ENCODE results near the gene HSPB9. TPM values are rescaled to one million over a fixed set of nuclear protein-coding genes. Genes with fewer than 3 reads are reported as not detected.

The HSPB9 gene
- total and polyA plus RNA-seq, 2 of the 8 experiments (the other 6 are each of a cell fraction or from before 2014, with no cell fraction given): 0.27 to 0.30 TPM

DNA sequence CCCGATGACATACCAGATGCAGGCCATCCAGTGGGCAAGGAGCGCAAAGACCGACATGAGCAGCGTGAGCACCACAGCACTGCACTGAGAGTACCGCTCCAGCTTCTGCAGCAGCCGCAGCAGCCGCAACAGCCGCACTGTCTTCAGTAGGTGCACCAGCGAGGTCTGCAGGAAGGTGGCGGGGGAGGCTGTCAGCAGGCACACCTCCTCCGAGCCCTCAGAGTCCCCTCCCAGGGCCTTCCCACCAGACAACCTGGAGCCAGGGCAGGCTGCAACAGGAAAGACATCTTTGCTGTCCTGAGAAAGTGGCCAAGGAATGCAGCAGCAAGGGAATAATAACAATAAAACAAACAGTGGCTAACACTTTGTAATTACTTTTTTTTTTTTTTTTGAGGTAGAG lies 49.2 kb downstream of the HSPB9 start:
- 87% methylated on average over 11 of the region's 11 CpGs; no CpG with 5 or more reads in 1 of the 2 experiments for WGBS, 2 experiments (ENCODE audit: extremely low coverage in 1 of 2, insufficient coverage in 1 of 2, insufficient read length in 1 of 2, insufficient replicate concordance in 2 of 2, low coverage in 1 of 2, low lambda C conversion rate in 2 of 2, missing lambda C conversion rate in 1 of 2)
- no peaks in the 10 kb centered on the region for H3K4me1 ChIP-seq (replicated peaks in 1 of 4; ENCODE audit: control insufficient read depth in 3 of 4, insufficient read depth in 4 of 4, low read length in 3 of 4)
- H3K4ac ChIP-seq (replicated peaks; ENCODE audit: insufficient read length, low read depth, low read length): no peak overlapping the region
- no peaks in the 10 kb centered on the region for H3K27me3 ChIP-seq (replicated peaks in 1 of 4; ENCODE audit: control insufficient read depth in 3 of 4, extremely low read depth in 1 of 4, insufficient read depth in 3 of 4, low read length in 3 of 4)
- H2AK5ac ChIP-seq (ENCODE audit: low read depth, low read length): no peak overlapping the region
- H3K9ac ChIP-seq (replicated peaks in 1 of 4; ENCODE audit: extremely low read depth in 1 of 4, low read depth in 3 of 4, low read length in 3 of 4): no peak overlapping the region
- H3K79me1 ChIP-seq (ENCODE audit: low read depth, low read length): no peaks in the 10 kb centered on the region
- no peak overlapping the region for H2AFZ ChIP-seq (ENCODE audit: low read length)
- DNase-seq (ENCODE audit: low read depth in 1 of 2, low spot score in 2 of 2): no peak
- no peak overlapping the region for H2BK15ac ChIP-seq (ENCODE audit: low read length)
- H4K91ac ChIP-seq (replicated peaks; ENCODE audit: insufficient read length, low read length): no peak overlapping the region
- POLR2A ChIA-PET (ENCODE audit: partially characterized antibody): interaction anchor here (0.6 to 1.5 kb wide), 4 partner anchors 8 to 398 kb away, joined by 3 to 8 read pairs (median 4); no protein-coding TSS in a partner anchor
- no peak overlapping the region for H3K56ac ChIP-seq (replicated peaks; ENCODE audit: insufficient read length, low read depth, low read length)
- no peak overlapping the region for H3K27ac ChIP-seq (ENCODE audit: low read depth, low read length)
- H3K79me2 ChIP-seq (ENCODE audit: control insufficient read depth in 1 of 2, insufficient read depth in 2 of 2, low read length in 2 of 2): no peaks in the 10 kb centered on the region
- H3K4me3 ChIP-seq (ENCODE audit: extremely low read depth in 1 of 4, insufficient read depth in 2 of 4, low read depth in 3 of 4, low read length in 4 of 4): no peak overlapping the region
- no peak overlapping the region for H3K4me2 ChIP-seq (ENCODE audit: insufficient read depth in 1 of 2, low read depth in 2 of 2, low read length in 2 of 2)
- H2BK5ac ChIP-seq (ENCODE audit: low read depth, low read length): no peak overlapping the region
- TF ChIP-seq, protein P1, sequence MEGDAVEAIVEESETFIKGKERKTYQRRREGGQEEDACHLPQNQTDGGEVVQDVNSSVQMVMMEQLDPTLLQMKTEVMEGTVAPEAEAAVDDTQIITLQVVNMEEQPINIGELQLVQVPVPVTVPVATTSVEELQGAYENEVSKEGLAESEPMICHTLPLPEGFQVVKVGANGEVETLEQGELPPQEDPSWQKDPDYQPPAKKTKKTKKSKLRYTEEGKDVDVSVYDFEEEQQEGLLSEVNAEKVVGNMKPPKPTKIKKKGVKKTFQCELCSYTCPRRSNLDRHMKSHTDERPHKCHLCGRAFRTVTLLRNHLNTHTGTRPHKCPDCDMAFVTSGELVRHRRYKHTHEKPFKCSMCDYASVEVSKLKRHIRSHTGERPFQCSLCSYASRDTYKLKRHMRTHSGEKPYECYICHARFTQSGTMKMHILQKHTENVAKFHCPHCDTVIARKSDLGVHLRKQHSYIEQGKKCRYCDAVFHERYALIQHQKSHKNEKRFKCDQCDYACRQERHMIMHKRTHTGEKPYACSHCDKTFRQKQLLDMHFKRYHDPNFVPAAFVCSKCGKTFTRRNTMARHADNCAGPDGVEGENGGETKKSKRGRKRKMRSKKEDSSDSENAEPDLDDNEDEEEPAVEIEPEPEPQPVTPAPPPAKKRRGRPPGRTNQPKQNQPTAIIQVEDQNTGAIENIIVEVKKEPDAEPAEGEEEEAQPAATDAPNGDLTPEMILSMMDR (IDR thresholded peaks at IDR 0.05; ENCODE audit: control extremely low read depth in 1 of 3, insufficient read depth in 1 of 3, low read depth in 1 of 3, low read length in 3 of 3): peak in 2 of 3 experiments; percentile 9 to 11; a peak in 2 of 4 replicates
- TF ChIP-seq SIX5 (IDR thresholded peaks at IDR 0.05; ENCODE audit: low read depth, low read length) (no peak), RAD21 (IDR thresholded peaks at IDR 0.05 in 1 of 2, conservative IDR thresholded peaks at IDR 0.05 in 1 of 2; ENCODE audit: low read depth in 2 of 2, low read length in 2 of 2) (peak in 1 of 2 experiments; percentile 16; a peak in 1 of 4 replicates)
- FAIRE-seq: no peak
- peaks cover 0 to 1% of the 10 kb centered on the region in 2 experiments for H4K20me1 ChIP-seq (replicated peaks in 1 of 2; ENCODE audit: control insufficient read depth in 1 of 2, insufficient read depth in 2 of 2, low read length in 2 of 2)
- no peak overlapping the region for H3K23ac ChIP-seq (ENCODE audit: insufficient read length)
- H2BK20ac ChIP-seq (ENCODE audit: low read length): no peak overlapping the region
- no peaks in the 10 kb centered on the region for H3K23me2 ChIP-seq (ENCODE audit: low read depth, low read length)
- no peak overlapping the region for H4K8ac ChIP-seq (ENCODE audit: extremely low read depth, insufficient read depth, low read length)
- H2BK120ac ChIP-seq (replicated peaks; ENCODE audit: low read depth, low read length): no peak overlapping the region
- H3K36me3 ChIP-seq (ENCODE audit: control insufficient read depth in 2 of 4, insufficient read depth in 4 of 4, low read length in 3 of 4): no peaks in the 10 kb centered on the region
- no peak overlapping the region for H2BK12ac ChIP-seq (ENCODE audit: low read depth, low read length)
- H4K5ac ChIP-seq (ENCODE audit: insufficient read length, low read depth, low read length): no peak overlapping the region
- H3K14ac ChIP-seq (ENCODE audit: insufficient read length): no peak overlapping the region
- CTCF ChIA-PET (ENCODE audit: partially characterized antibody): interaction anchor here (0.7 to 3.5 kb wide), 6 partner anchors 9 to 296 kb away, joined by 3 to 13 read pairs (median 4); partner anchors contain the start of gene KCNH4
- H3K18ac ChIP-seq (ENCODE audit: extremely low read depth, low read length): no peak overlapping the region
- no peaks in the 10 kb centered on the region for H3K9me3 ChIP-seq (ENCODE audit: insufficient read depth in 2 of 2, low read depth in 1 of 2, low read length in 1 of 2)

Data from H1 (cell line).